GM12891 (cell line): ENCODE data around the gene TTC39C.
"Not testable (repeated sequence)": the region's sequence is repeated elsewhere in the genome, so short reads cannot be mapped to it uniquely, and the experiment has no call there.

ENCODE experiments used
- DNase-seq: peaks from one replicate; pipeline ENCODE4 v3.0.0; 2011; ENCODE audit warnings: low spot score; ENCODE audit not compliant: insufficient read length
- FAIRE-seq: peaks from 2 replicates; lab custom pipeline; 2011; peaks lifted over from hg19 to GRCh38; lab: Jason Lieb, UNC
- PAX5 ChIP-seq: IDR thresholded peaks from 2 replicates; pipeline ENCODE4 v1.6.1; 2011; ENCODE audit warnings: low read length, moderate library complexity, mild to moderate bottlenecking; ENCODE audit not compliant: insufficient read depth, severe bottlenecking
- POLR2A ChIP-seq: IDR thresholded peaks from 2 replicates; pipeline ENCODE4 v1.6.1; 2011; ENCODE audit warnings: low read depth, low read length, control low read depth
- POLR2AphosphoS5 ChIP-seq: IDR thresholded peaks from 2 replicates; pipeline ENCODE4 v1.6.1; 2011; ENCODE audit warnings: low read depth, low read length, control low read depth
- POU2F2 ChIP-seq: IDR thresholded peaks from 2 replicates; pipeline ENCODE4 v1.6.1; 2011; ENCODE audit warnings: low read depth, mild to moderate bottlenecking, control low read depth, low read length, moderate library complexity
- SPI1 ChIP-seq: IDR thresholded peaks from 2 replicates; pipeline ENCODE4 v1.6.1; 2011; ENCODE audit warnings: low read depth, low read length, control low read depth
- TAF1 ChIP-seq: IDR thresholded peaks from 2 replicates; pipeline ENCODE4 v1.6.1; 2011; ENCODE audit warnings: low read depth, low read length, control low read depth

The TTC39C gene

GRCh38 chr18:24051031-24051947 lies 36.7 kb downstream of the TTC39C start:
- DNase-seq: no peak
- no peak for TF ChIP-seq TAF1
- TF ChIP-seq POLR2A: no peak
- TF ChIP-seq POLR2AphosphoS5: no peak
- no peak for TF ChIP-seq POU2F2
- TF ChIP-seq PAX5: no peak
- TF ChIP-seq SPI1: no peak
- FAIRE-seq: peak; percentile 63

- DNase-seq: no peak
- peak; percentile 5 for FAIRE-seq
- TF ChIP-seq SPI1: no peak
- TF ChIP-seq POU2F2: no peak
- TF ChIP-seq POLR2A: no peak
- no peak for TF ChIP-seq TAF1
- TF ChIP-seq PAX5: no peak
- TF ChIP-seq POLR2AphosphoS5: no peak
These were observed 37.5 kb downstream of the TTC39C start for GRCh38 chr18:24052053-24052452.

- FAIRE-seq (no peak), DNase-seq (no peak)
- TF ChIP-seq POLR2AphosphoS5 (no peak), SPI1 (no peak), POLR2A (no peak), TAF1 (no peak), PAX5 (no peak), POU2F2 (no peak)
These were observed 38.7 kb downstream of the TTC39C start for GRCh38 chr18:24053211-24053610.

GRCh38 chr18:24054130-24054529 lies 39.6 kb downstream of the TTC39C start:
- DNase-seq (no peak), FAIRE-seq (peak; percentile 86)
- TF ChIP-seq POLR2A (no peak), POLR2AphosphoS5 (no peak), PAX5 (no peak), TAF1 (no peak)

- DNase-seq: no peak
- FAIRE-seq: peak; percentile 74
- TF ChIP-seq TAF1 (no peak), POLR2AphosphoS5 (no peak), PAX5 (no peak), SPI1 (0 out of 2 replicates have a peak, but pooled peaks have one; percentile 7), POU2F2 (no peak), POLR2A (no peak)
These were observed 40.7 kb downstream of the TTC39C start for GRCh38 chr18:24055009-24055804.

- no peak for DNase-seq
- TF ChIP-seq SPI1 (no peak), TAF1 (no peak), PAX5 (no peak), POU2F2 (no peak), POLR2A (no peak), POLR2AphosphoS5 (no peak)
- FAIRE-seq: no peak
These were observed 41.3 kb downstream of the TTC39C start for GRCh38 chr18:24055878-24056277.

GRCh38 chr18:24056506-24056905 lies 42.0 kb downstream of the TTC39C start:
- no peak for FAIRE-seq
- no peak for TF ChIP-seq PAX5
- no peak for TF ChIP-seq POU2F2
- no peak for TF ChIP-seq POLR2AphosphoS5
- no peak for TF ChIP-seq SPI1
- TF ChIP-seq POLR2A: no peak
- no peak for TF ChIP-seq TAF1
- DNase-seq: no peak

GRCh38 chr18:24057804-24058203 lies 43.2 kb downstream of the TTC39C start:
- DNase-seq (no peak), FAIRE-seq (no peak)
- TF ChIP-seq SPI1 (no peak), POLR2A (no peak), POLR2AphosphoS5 (no peak), PAX5 (no peak), TAF1 (no peak)

- DNase-seq, FAIRE-seq: not testable (repeated sequence)
These were observed 44.8 kb downstream of the TTC39C start for GRCh38 chr18:24059385-24059784.
